CD4-positive, alpha-beta T cell treated with Interferon alpha-2 for 1 hour (primary cell): ENCODE data around the gene FLCN.
"Not testable (repeated sequence)": the region's sequence is repeated elsewhere in the genome, so short reads cannot be mapped to it uniquely, and the experiment has no call there.

Source experiments
- DNase-seq, 2 donors: peaks; one replicate each; pipeline ENCODE4 v3.0.0-alpha.2; 2020 to 2022

Gene FLCN

DNA sequence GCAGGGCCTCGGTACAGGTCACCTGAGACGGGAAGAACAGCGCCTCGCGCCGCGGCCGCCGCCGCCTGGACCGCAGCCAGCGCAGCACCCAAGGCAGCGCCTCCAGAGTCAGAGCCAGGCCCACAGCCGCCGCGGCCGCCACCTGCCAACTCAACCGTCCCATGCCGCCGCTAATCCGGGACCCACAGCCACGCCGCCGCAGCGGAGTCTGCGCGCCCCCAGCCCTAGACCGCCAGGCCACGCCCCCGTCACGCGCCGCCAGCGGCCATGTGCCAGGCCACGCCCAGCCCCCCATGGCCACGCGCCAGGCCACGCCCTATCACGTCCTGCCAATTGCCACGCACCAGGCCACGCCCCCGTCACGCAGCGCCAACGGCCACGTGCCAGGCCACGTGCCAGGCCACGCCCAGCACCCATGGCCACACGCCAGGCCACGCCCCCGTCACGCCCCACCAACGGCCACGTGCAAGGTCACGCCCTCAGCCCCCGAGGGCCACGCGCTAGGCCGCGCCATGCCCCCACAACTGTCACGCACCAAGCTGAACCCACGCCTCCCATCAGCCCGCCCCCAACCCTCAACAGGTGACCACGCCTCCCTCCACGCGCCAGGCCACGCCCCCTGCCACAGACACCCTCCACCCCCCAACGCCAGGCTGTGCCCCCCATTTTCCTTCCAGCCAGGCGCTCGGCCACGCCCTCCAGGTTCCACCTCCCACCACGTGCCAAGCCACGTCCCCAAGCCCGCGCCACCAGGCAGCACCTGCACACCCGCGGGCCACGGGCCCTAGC lies 30.6 kb downstream of the FLCN start, which contains the start of gene PLD6:
Gene PLD6 (minus strand): TSS at position 210 of the 789 bp plus-strand sequence. CDS start 47 bp downstream, at position 163.
- peak; percentile 94 for DNase-seq

DNA sequence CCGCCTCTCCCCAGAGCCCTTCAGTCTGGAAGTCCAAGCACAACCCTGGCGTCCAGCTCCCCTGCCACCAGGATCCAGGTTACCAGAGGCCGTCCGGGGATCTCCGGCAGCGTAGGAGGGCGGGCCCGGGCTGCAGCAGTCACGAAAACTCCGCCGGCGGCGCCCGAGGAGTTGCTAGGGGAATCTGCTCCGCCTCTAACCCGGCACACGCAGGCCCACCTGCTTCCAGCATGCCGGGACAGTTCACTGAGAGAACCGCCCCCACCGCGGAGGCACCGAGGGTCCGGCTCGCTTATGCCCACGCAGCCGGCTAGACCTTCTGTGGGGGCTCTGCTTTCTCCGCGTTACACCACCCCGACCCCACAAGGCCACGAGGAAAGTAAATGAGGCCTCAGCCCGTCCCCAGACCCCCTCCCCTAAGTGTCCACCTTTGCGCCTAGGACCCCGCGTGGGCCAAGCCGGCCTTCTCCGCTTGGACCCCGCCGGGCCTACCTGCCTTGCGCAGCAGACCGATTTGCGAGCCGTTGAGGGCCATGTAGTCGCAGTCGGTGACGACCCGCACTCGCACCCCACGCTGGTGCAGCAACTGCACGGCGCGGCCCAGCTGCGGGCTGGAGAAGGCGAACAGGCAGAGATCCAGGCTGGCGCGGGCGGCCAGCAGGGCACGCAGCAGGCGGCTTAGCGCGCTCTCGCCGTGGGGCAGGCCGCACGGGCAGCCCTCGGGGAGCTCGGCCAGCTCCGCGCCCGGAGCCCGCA lies 31.4 kb downstream of the FLCN start:
- peak; percentile 39 to 44 for DNase-seq

DNA sequence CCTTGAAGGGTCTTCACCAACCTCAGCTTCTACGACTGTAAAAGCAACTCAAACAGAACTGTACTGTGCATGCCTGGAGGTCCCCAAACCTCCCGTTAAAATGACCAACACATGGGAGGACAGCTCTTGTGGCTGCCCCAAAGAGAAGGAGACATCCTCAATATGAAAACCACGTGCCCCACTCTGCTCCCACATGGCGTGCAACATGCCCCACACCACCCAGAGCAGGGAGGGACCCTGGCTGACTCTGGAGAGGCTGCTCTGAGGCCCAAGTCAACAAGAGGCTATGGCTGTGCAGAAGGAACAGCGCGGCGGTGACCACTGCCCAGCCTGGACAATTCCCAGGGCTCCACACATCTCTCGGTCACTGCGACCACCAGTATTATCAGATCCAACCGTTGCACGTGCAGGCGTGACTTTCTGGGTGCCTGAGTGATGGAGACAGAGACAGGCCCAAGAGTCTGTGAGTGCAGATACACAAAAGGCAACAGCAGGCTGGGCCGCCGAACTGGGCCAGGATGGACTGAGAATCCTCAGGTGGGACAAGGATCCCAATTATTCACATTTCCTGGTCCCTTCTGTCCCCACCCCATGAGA lies 32.2 kb downstream of the FLCN start:
- no peak for DNase-seq

DNA sequence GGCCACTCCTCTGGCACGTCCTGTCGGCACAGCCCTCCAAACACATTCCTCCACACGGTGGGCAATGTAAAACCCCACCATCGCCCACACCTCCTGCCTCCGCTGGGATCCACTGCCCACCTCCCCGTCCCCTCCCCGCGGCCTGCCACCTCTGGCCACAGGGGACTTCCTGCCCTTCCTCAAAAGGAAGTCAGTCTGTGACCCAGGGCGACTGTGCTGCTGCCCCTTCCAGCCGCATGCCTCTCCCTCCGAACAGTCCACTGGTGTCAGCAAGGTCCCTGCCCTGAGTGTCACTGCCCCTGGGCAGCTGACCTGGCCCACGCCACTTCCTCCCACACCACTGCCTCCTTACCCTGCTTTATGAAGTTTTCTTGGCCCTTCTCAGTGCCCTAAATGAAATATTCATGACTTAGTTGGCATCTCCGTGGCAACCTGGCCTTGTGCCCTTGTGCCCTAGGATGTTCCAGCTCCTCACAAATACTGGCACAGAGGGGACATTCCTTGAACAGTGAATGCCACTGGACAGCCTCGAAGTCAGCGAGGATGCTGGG lies 32.9 kb downstream of the FLCN start:
- DNase-seq: no peak

DNA sequence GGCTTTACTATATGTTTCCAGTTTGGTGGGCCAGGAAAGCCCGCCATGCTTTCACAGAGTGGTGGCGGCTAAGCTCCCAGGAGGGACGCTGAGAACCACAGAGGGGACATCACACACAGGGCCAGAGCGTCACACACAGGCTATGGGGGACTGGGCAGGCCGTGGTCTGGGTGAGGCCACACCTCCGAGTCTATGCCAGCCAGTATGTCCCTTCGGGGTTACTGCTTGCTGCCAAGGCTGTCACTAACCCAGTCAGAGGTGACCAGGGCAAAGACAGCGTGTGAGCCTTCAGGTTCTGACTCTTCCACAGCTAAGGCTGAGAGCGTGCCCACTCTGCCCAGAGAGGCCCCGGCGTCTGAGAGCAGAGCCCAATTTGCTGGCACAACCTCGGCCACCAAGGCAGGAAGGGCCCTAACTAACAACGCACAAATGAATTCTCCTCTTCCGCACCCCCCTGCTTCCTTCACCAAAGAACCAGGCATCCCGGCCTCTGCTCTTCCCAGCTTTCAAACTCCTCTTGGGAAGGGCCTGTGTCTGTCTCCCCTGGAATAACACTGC lies 33.7 kb downstream of the FLCN start:
- DNase-seq: no peak

DNA sequence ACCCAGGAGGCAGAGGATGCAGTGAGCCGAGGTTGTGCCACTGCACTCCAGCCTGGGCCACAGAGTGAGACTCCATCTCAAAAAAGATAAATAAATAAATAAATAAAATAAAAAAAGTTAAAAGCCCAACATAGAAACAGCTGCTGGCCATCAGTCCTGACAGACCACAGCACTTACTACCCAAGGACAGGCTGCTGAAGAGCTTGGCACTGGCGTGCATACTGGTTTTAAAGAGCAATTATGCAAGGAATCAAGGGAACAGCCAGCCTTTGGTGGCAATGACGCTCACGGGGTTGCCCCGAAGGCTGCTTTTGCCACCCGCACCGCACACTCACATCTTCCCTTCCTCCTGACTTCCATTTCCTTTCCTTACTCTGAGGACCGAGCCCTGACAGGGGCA lies 35.1 kb downstream of the FLCN start:
- no peak for DNase-seq

DNA sequence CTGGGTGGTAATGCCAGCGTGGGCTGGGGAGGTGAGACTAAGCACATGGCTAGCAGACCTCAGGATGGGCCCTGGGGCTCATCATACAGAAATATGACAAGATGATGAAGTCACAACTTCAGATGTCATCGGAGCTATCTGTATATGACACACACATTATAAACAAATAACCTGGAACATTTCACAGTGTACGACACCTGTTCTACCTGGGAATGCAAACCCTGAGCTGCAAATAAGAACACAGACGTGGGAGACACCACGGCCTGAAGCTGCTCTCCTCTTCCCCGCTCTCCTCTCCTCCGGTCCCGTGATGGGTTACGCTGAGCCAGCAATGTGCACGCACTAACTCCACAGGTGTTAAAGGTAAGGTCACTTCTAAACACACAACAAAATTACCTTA lies 35.7 kb downstream of the FLCN start:
- no peak for DNase-seq

DNA sequence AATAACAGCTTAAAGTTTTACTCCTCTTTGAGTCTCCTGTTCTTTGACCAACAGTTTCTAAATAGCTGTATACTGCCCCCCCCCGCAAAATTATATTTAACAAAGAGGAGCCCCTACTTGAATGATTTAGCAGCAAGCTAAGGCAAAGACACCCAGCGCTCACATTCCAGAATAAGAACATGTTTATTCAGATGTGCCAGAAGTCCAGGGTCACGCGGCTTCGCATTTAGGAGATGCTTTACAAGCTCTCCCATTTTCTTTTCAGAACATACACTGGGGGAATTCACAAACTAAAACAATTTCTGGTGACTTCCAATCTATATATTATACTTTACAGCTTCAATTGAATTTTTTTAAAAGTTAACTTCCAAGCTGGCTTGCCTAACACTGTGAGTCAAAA lies 36.1 kb downstream of the FLCN start:
- no peak for DNase-seq

DNA sequence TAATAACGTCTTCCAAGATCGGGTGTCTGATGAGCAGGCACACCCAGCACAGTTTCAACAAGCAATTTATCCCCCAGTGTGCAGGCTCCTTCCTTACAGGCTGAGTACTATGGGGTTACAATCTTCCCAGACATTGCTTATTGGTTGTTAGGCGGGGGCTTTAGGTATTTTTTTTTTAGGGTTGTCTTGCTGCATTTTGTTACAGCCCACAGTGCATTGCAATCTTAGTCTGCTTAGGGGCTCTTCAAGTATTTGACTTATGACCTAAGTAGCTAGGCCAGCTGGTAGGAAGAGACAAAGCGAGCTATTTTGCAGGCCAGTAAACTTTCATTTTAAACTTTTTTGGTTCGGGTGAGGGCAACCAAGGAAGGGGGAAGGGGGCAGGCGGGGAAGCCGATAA lies 36.7 kb downstream of the FLCN start:
- DNase-seq: no peak

DNA sequence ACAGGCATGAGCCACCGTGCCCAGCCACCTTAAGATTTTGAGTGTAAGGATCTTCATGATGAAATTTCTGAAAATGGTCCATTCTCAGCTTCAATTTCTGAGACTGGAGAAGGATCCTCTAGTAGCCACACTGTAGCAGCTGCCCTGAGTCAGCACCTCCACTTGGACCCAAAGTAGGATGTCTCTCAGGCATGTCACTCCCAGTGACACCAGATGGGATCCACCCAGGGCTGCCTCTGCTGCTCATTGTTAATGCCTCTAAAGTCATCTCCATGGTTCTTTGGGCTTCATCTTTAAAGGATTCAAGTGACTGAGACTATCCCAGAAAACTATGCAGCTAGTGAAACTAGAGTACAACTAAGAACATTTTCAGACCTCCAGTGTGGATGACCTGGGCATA lies 38.7 kb downstream of the FLCN start:
- DNase-seq: no peak

DNA sequence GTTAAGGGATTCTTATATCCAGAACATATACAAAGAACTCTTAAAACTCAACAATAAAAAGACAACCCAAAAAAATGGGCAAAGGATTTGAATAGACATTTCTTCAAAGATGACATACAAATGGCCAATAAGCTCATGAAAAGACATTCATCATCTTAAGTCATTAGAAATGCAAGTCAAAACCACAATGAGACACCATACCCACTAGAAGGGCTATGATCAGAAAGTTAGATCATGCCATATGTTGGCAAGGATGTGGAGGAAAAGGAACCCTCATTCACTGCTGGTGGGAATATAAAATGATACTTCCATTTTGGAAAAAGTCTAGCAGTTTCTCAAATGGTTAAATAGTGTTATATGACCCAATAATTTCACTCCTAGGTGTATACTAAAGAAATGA lies 40.2 kb downstream of the FLCN start:
- DNase-seq: no peak

DNA sequence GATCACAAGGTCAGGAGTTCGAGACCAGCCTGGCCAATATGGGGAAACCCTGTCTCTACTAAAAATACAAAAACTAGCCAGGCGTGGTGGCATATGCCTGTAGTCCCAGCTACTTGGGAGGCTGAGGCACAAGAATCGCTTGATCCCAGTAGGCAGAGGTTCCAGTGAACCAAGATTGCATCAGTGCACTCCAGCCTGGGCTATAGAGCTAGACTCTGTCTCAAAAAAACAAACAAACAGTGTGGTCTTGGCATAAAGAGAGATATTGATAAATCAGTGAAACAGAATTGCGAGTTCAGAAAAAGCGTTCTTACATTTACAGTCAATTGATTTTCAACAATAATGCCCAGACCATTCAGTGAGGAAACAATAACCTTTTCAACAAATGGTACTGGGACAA lies 41.5 kb downstream of the FLCN start:
- not testable (repeated sequence) for DNase-seq

DNA sequence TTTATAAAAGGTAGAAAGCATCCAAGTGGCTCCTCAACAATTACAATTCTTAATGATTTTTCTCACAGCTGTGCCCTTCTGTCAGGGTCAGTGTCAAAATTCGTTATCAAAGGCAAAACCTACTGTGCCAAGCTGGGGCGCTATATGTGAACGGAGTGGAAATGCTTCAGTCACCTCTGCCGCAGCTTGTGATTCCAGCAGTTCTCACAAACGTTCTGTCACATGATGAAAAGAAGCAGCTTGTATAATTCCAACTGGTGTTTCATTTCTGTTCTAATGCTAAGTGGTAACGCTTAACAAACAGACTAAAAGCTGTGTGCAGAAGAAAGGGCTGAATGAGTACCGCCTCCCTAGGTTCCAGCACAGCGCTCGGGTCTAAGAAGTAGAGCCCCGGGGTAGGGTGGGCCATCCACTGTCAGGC lies 45.0 kb downstream of the FLCN start:
- DNase-seq: no peak

DNA sequence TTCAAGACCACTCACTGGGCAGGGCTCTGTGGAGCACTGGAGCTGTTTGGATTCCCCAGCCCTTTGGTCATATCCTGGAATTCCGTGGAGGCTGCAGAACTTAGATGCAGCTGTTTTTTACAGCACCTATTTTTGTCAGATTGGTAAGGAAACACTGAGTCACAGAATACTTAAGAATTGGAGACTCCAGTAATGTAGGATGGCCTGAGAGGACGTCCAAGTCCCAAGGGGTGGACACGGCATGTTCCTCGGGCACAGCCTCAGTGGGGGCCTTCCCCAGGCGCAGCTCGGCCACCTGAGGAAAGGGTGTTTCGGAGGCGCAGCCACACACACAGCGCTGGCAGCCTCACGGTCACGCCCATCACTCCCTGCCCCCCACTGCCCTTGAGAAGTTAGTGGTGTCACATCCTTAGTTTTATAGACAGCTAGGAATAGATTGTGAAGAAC lies 45.6 kb downstream of the FLCN start:
- DNase-seq: no peak

DNA sequence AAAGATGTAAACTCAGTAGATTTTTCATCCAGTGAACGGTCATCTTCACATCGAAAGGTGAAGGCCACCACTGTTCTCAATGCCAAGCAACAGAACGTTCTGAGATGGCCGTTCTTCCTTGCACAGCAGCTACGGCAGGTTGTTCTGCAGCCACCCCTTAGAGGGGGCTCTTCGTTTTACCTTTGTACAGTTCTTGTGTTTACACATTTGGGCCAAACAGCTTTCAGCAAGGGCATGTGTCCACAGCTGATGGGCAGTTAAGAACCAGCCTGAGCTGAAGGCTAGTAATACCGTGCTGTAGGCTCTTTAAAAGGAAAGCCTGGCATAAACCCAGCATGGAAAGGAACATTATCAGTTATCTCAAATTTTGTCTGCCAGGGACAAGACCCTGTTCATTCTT lies 46.8 kb downstream of the FLCN start:
- no peak for DNase-seq

DNA sequence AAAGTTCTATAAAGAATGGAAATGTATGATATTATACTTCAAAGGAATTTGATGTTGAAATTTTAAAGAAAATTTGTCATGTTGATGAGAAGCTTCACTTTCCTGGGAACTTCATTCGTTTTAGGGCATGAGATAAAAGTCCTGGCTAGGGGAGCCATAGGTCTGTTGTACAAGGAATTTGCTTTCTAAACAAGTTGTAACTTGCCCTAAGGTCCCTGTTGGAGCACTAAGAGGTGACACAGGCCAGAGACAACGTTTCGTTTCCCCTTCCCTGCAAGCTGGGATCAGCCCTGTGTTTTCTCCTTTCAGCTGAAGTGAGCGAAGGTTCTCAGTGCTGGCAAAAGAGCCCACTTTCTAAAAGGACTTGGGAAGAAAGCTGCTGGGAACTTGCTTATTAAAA lies 47.4 kb downstream of the FLCN start:
- DNase-seq: no peak

DNA sequence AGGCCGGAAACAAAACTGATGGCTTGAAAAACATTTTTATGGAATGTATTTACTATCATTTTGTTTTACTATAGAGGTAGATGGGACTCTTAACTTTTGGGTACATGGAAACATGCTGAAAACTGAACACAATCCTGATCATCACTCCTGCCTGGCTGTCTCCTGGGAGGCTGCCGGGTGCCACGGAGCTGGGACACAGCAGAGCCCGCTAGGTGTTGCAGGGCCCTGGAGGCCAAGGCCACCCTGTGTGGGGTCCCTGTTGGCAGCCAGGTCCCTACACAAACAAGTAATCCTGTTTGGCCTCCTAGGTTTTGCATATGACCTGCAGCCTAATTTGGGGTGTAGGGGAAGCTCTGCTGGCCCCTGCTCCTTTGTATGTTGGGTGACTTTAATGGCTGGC lies 48.4 kb downstream of the FLCN start:
- no peak for DNase-seq

DNA sequence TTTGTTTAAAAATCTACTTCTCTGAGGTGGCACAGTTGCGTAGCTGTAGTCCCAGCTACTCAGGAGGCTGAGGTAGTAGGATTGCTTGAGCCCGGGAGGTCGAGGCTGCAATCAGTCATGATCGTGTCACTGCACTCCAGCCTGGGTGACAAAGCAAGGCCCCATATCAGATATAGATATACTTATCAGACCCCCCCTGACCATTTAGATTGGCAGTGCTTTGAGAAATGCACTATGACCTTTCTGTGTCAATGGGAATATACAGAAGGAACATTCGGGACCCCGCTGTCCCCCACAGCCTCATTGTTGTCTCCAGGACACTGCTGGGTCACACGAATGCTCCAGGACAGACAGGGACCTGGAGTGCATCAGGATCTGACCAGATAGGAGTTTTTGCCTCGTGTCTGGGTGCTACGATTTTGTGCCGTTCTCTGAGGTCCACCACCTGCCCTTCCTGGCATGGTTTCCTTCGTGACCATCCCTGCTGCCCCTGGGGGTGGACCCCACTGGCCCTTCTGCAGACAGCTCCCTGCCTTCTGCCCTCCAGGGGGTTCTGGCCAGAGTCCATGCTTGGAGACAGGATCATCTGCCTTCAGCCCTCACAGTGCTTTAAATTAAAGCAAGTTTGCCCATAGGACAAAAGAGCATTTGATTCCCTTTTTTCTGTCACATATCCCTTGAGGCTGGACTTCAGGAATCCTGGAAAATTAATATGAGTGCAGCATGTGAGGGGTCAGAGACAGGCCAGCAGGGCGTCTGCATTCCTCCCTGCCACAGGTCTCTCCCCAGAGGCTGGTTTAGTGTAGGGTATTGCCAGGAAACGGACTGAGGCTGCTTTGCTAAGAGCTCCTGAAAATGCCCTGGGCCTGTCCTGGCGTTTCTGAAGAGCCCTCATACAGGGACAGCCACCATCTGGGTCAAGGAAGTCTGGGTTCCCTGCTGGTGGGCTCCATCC lies 50.1 kb downstream of the FLCN start:
- no peak for DNase-seq

DNA sequence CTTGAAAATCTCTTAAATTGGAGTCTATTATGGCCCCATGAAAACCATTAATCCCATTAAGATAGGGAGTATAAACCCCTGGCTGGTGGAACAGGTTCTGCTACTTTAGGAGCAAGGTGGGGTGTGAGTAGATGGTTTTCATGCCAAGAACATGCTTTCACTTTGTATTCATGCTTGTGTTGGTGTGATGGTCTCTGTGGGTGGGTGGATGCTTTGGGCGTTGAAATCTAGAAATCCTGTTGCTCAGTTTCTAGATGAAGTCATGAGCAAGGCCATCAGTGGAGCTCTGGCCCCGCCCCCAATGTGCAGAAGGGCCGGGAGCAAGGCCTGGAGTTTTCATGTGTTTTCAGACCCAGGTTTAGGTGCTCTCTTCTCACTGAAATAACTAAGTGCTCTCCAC lies 50.9 kb downstream of the FLCN start:
- DNase-seq: no peak

DNA sequence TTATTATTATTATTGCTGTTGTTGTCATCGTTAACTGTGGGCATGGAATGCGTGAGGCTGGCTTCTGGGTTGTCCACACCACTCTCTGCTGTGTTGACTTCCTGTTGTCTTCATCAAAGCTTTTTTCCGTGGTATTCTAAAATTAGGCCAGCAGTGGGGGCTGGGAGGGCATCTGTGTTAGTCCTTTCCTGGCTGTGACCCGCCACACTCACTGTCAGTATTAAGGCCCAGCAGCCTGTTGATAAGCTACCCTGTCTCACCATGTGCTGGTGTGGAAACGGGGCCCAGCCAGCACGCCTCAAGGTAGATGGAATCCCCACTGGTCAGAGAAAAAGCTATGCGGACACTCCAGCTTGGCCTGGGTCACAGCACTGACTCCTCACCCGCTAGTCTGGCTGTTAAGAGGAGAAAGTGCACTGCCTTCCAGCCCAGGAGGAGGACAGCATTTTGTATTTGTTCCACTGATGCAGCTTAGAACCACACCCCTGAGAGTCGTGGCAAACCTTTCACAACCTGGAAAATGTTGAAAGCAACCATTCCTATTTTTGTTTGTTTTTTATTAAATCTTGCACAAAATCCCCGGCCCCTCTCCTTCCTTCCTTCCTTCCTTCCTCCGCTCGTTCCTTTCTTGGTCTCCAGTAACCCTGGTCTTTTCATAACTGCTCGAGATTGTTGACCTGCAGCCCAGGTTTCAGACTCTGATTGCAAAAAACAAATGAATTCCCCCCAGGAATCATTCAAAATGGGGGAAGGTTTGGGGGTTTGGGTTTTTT lies 51.8 kb downstream of the FLCN start:
- DNase-seq: peak in 1 of 2 donors; percentile 38

DNA sequence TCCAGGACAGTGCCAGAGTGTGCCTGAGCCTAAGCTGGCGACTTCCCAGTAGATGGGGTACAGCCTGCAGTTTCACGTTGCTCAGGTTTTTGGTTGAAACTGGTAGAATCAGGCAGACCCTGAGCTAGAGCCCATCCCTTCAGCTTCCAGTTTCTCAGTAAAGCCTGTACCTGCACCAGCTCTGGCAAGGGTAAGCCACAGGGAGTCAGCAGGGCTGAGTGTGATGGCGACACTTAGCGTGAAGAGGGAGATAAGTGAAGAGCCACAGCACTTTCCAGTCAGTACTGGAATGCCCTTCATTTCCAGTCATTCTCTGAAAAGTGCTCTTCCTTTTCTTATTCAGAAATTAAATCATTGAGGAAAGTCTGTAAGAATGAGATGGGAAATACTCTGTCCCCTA lies 53.2 kb downstream of the FLCN start:
- no peak for DNase-seq
